IMR-90 (cell line): ENCODE data around the gene ZC3H4. TPM values are rescaled to one million over a fixed set of nuclear protein-coding genes. Genes with fewer than 3 reads are reported as not detected.

Source experiments
- ATAC-seq: fragments of 200-7000 bp; cut with Tn5 transposase; 2 replicates; pipeline ENCODE4 v1.9.1; 2020; ENCODE audit warnings: low read depth, mild to moderate bottlenecking, moderate library complexity
- BruUV-seq: library from RNA; stranded (reverse); fragments of 400-500 nt; replicated peaks from 2 replicates; lab custom pipeline; 2021; lab: Mats Ljungman, UMichigan
- CTCF ChIA-PET: fragments of 300-600 bp; formaldehyde crosslinking; extraction: SDS; loops from one replicate; lab custom pipeline; 2021; ENCODE audit warnings: antibody characterized with exemption; lab: Yijun Ruan, JAX
- POLR2A ChIA-PET: fragments of 300-600 bp; sonication (Branson Sonifier 250); formaldehyde crosslinking; loops from one replicate; lab custom pipeline; 2022; ENCODE audit warnings: antibody characterized with exemption; ENCODE audit not compliant: unreplicated experiment; lab: Charles Lee
- DNase-seq: peaks from one replicate; pipeline ENCODE4 v3.0.0; 2013
- H2AFZ ChIP-seq: replicated peaks from 2 replicates; pipeline ENCODE3; 2013; ENCODE audit warnings: low read length, mild to moderate bottlenecking; ENCODE audit not compliant: poor library complexity
- H2AK5ac ChIP-seq: 2 replicates; pipeline ENCODE4 v1.6.1; 2013; ENCODE audit warnings: low read depth, low read length, inconsistent platforms
- H2AK9ac ChIP-seq: replicated peaks from 2 replicates; pipeline ENCODE3; 2013; ENCODE audit warnings: mild to moderate bottlenecking, low read depth, low read length, moderate library complexity; ENCODE audit not compliant: poor library complexity
- H2BK120ac ChIP-seq: 2 replicates; pipeline ENCODE4 v1.6.1; 2013; ENCODE audit warnings: low read depth, low read length, inconsistent platforms
- H2BK15ac ChIP-seq: 3 replicates; pipeline ENCODE4 v1.6.1; 2013; ENCODE audit warnings: low read depth, low read length, inconsistent platforms
- H2BK20ac ChIP-seq: 2 replicates; pipeline ENCODE4 v1.6.1; 2013; ENCODE audit warnings: low read depth, mild to moderate bottlenecking, inconsistent platforms, low read length, moderate library complexity
- H2BK5ac ChIP-seq: 2 replicates; pipeline ENCODE4 v1.6.1; 2013; ENCODE audit warnings: mild to moderate bottlenecking, low read depth, low read length, inconsistent platforms; ENCODE audit not compliant: poor library complexity, severe bottlenecking
- H3K14ac ChIP-seq: replicated peaks from 2 replicates; pipeline ENCODE4 v1.6.1; 2013; ENCODE audit warnings: low read depth, low read length, inconsistent platforms
- H3K18ac ChIP-seq: 2 replicates; pipeline ENCODE4 v1.6.1; 2013; ENCODE audit warnings: low read depth, low read length, control low read depth
- H3K23ac ChIP-seq: 2 replicates; pipeline ENCODE4 v1.6.1; 2013; ENCODE audit warnings: low read depth, low read length, inconsistent platforms
- H3K27ac ChIP-seq: 2 replicates; pipeline ENCODE4 v1.5.1; 2013; ENCODE audit warnings: mild to moderate bottlenecking, control low read depth, low read length; ENCODE audit not compliant: insufficient read depth
- H3K27me3 ChIP-seq: 2 replicates; pipeline ENCODE4 v1.6.1; 2013; ENCODE audit warnings: low read length; ENCODE audit not compliant: control insufficient read depth, insufficient read depth
- H3K36me3 ChIP-seq: 2 replicates; pipeline ENCODE4 v1.6.1; 2013; ENCODE audit warnings: low read length, mixed read lengths; ENCODE audit not compliant: control insufficient read depth, insufficient read depth
- H3K4ac ChIP-seq: 2 replicates; pipeline ENCODE4 v1.6.1; 2013; ENCODE audit warnings: low read depth, low read length, inconsistent platforms
- H3K4me1 ChIP-seq: 2 replicates; pipeline ENCODE4 v1.6.1; 2013; ENCODE audit warnings: low read length, mixed read lengths; ENCODE audit not compliant: control insufficient read depth, insufficient read depth
- H3K4me2 ChIP-seq: 2 replicates; pipeline ENCODE4 v1.6.1; 2013; ENCODE audit warnings: low read depth, mild to moderate bottlenecking, control low read depth, low read length, moderate library complexity
- H3K4me3 ChIP-seq: 2 replicates; pipeline ENCODE4 v1.5.1; 2013; ENCODE audit warnings: low read depth, mild to moderate bottlenecking, control low read depth, low read length, moderate library complexity; ENCODE audit not compliant: insufficient read depth
- H3K56ac ChIP-seq: 2 replicates; pipeline ENCODE4 v1.6.1; 2013; ENCODE audit warnings: low read length, inconsistent platforms; ENCODE audit not compliant: insufficient read depth; ENCODE audit errors: extremely low read depth
- H3K79me1 ChIP-seq, 2 experiments: 2 replicates each; pipeline ENCODE4 v1.6.1; 2013; ENCODE audit warnings: low read length in 2 of 2, inconsistent platforms in 1 of 2, low read depth in 1 of 2
- H3K9ac ChIP-seq: 2 replicates; pipeline ENCODE4 v1.6.1; 2013; ENCODE audit warnings: low read depth, low read length, control low read depth
- H3K9me1 ChIP-seq: 2 replicates; pipeline ENCODE4 v1.6.1; 2013; ENCODE audit warnings: low read length, inconsistent platforms; ENCODE audit not compliant: insufficient read depth
- H3K9me3 ChIP-seq: 2 replicates; pipeline ENCODE4 v1.6.1; 2013; ENCODE audit warnings: low read length; ENCODE audit not compliant: control insufficient read depth, insufficient read depth
- H4K20me1 ChIP-seq: 2 replicates; pipeline ENCODE4 v1.6.1; 2013; ENCODE audit warnings: low read length, inconsistent platforms; ENCODE audit not compliant: insufficient read depth
- H4K5ac ChIP-seq: 2 replicates; pipeline ENCODE4 v1.6.1; 2013; ENCODE audit warnings: mild to moderate bottlenecking, low read depth, low read length, control low read depth
- H4K8ac ChIP-seq, 2 experiments: 2 replicates each; pipeline ENCODE4 v1.6.1; 2013; ENCODE audit warnings: low read depth in 2 of 2, low read length in 2 of 2, control low read depth in 1 of 2, inconsistent platforms in 1 of 2
- H4K91ac ChIP-seq: 2 replicates; pipeline ENCODE4 v1.6.1; 2013; ENCODE audit warnings: low read depth, low read length, inconsistent platforms; ENCODE audit not compliant: insufficient read depth
- CHD1 ChIP-seq: IDR thresholded peaks from 2 replicates; pipeline ENCODE4 v1.6.1; 2012; ENCODE audit warnings: low read depth, low read length, improper control_type of control experiment
- WGBS, 2 experiments: methylation state at CpG; one replicate each; pipeline versions ENCODE4 v1.1.5 to v1.1.7; 2013; ENCODE audit warnings: missing lambda C conversion rate in 2 of 2; ENCODE audit not compliant: insufficient read length in 1 of 2; ENCODE audit errors: extremely low coverage in 2 of 2; 5-methylcytosine and 5-hydroxymethylcytosine counted together
- dilution Hi-C: fragments of 300-500 bp; cut with HindIII; formaldehyde crosslinking; loops from one replicate; pipeline ENCODE4 v1.14.3; 2018; ENCODE audit warnings: low sequenced_read_pairs; ENCODE audit not compliant: unreplicated experiment
- in situ Hi-C: fragments of 300-500 bp; cut with MboI; formaldehyde crosslinking; loops from 3 replicates; pipeline ENCODE4 v1.14.3; 2019; ENCODE audit warnings: low sequenced_read_pairs, inconsistent platforms, mixed read lengths
- intact Hi-C: fragments of 100-400 bp; cut with micrococcal nuclease; formaldehyde crosslinking; loops from 2 replicates; pipeline ENCODE4 v1.10.0; 2022
- polyA plus RNA-seq, 3 experiments: library from polyadenylated mRNA; depleted of rRNA; stranded (reverse); fragments of >200 nt; gene quantifications; 2 replicates each; pipeline ENCODE4 v1.2.3, GENCODE V29; 2012; ENCODE audit warnings: low replicate concordance in 1 of 3
- total RNA-seq: library from RNA; depleted of rRNA; stranded (reverse); fragments of >200 nt; gene quantifications from 2 replicates; pipeline ENCODE4 v1.2.3, GENCODE V29; 2012; rRNA removed

ZC3H4 gene
- total and polyA plus RNA-seq, 2 of the 4 experiments (the other 2 are of a cell fraction): 3.9 to 8.9 TPM

- H4K20me1 ChIP-seq: peaks cover 6% of the 10 kb centered on the region; the same call in 1 of the 2 replicates
- H3K4ac ChIP-seq: no peak overlapping the region
- in situ Hi-C loops: loop anchor here (10.0 kb wide), 1 partner anchor 106 kb away; no protein-coding TSS in a partner anchor
- no peak overlapping the region for H3K4me2 ChIP-seq
- H3K9ac ChIP-seq: no peak overlapping the region
- no peak overlapping the region for H2BK5ac ChIP-seq
- no peaks in the 10 kb centered on the region for H3K79me1 ChIP-seq
- intact Hi-C loops: no loop called here
- ATAC-seq: no peak
- no peaks in the 10 kb centered on the region for H3K36me3 ChIP-seq
- H3K4me1 ChIP-seq: peaks cover 4% of the 10 kb centered on the region; the same call in 1 of the 2 replicates
- H2AFZ ChIP-seq: peak overlapping the region; percentile 78
- H4K5ac ChIP-seq: no peak overlapping the region
- H2BK120ac ChIP-seq: no peak overlapping the region
- H2AK5ac ChIP-seq: no peak overlapping the region
- H3K27ac ChIP-seq: no peak overlapping the region
- no peak overlapping the region for H2BK20ac ChIP-seq
- TF ChIP-seq CHD1: no peak
- BruUV-seq: no TSS peak
- DNase-seq: no peak
- no peak overlapping the region; the same call in 1 of the 2 replicates for H3K23ac ChIP-seq
- H3K18ac ChIP-seq: no peak overlapping the region
- peaks cover 40% of the 10 kb centered on the region for H3K27me3 ChIP-seq
- no peaks in the 10 kb centered on the region for H3K9me1 ChIP-seq
- H4K91ac ChIP-seq: no peak overlapping the region
- H3K14ac ChIP-seq: no peak overlapping the region
- WGBS, 2 experiments: 40% methylated on average over 1 of the region's 13 CpGs; no CpG with 5 or more reads in 1 of the 2 experiments
- no peak overlapping the region for H3K4me3 ChIP-seq
- H2BK15ac ChIP-seq: no peak overlapping the region
- peak overlapping the region; percentile 76 for H2AK9ac ChIP-seq
- H3K56ac ChIP-seq: no peak overlapping the region
- dilution Hi-C loops: no loop called here
- CTCF ChIA-PET: no interaction called here
- POLR2A ChIA-PET: no interaction called here
- no peak overlapping the region for H4K8ac ChIP-seq
- no peaks in the 10 kb centered on the region for H3K9me3 ChIP-seq
Measured at GRCh38 chr19:47018923-47019322, 94.7 kb downstream of the ZC3H4 start.

Other genes starting within 250 kb of the ZC3H4 start
- 0.36 and 0.56 TPM in 2 replicates for gene NPAS1, start 93.9 kb downstream of the ZC3H4 start, total RNA-seq
- gene NPAS1, start 93.9 kb downstream of the ZC3H4 start, polyA plus RNA-seq (2012; rRNA removed): 5.7 and 7.4 TPM in 2 replicates
- 9.2 and 10.6 TPM in 2 replicates for gene TMEM160, start 65.2 kb downstream of the ZC3H4 start, total RNA-seq
- 25.7 and 48.9 TPM in 2 replicates for gene TMEM160, start 65.2 kb downstream of the ZC3H4 start, polyA plus RNA-seq (2012; rRNA removed)
- gene SAE1, start 17.1 kb upstream of the ZC3H4 start, total RNA-seq: 184 and 192 TPM in 2 replicates
- 137 and 165 TPM in 2 replicates for gene SAE1, start 17.1 kb upstream of the ZC3H4 start, polyA plus RNA-seq (2012; rRNA removed)
- 1.6 and 1.9 TPM in 2 replicates for gene BBC3, start 117.4 kb upstream of the ZC3H4 start, total RNA-seq
- 6.5 and 7.3 TPM in 2 replicates for gene BBC3, start 117.4 kb upstream of the ZC3H4 start, polyA plus RNA-seq (2012; rRNA removed)
- gene CCDC9, start 142.7 kb upstream of the ZC3H4 start, total RNA-seq: 2.9 and 3.6 TPM in 2 replicates
- 8.6 and 9.6 TPM in 2 replicates for gene CCDC9, start 142.7 kb upstream of the ZC3H4 start, polyA plus RNA-seq (2012; rRNA removed)
- 0.36 and 0.56 TPM in 2 replicates for gene INAFM1, start 161.1 kb upstream of the ZC3H4 start, total RNA-seq
- gene INAFM1, start 161.1 kb upstream of the ZC3H4 start, polyA plus RNA-seq (2012; rRNA removed): 7.8 and 11.0 TPM in 2 replicates
- under 0.01 TPM in 1 of 2 replicates, not detected in the other for gene C5AR1, start 196.1 kb upstream of the ZC3H4 start, total RNA-seq
- 1.0 TPM in 2 replicates for gene C5AR1, start 196.1 kb upstream of the ZC3H4 start, polyA plus RNA-seq (2012; rRNA removed)
- under 0.01 TPM in 1 of 2 replicates, not detected in the other for gene C5AR2, start 218.4 kb upstream of the ZC3H4 start, total RNA-seq
- gene C5AR2, start 218.4 kb upstream of the ZC3H4 start, polyA plus RNA-seq (2012; rRNA removed): not detected in 2 replicates
- gene DHX34, start 235.5 kb upstream of the ZC3H4 start, total RNA-seq: 4.5 and 5.6 TPM in 2 replicates
- 13.7 and 14.8 TPM in 2 replicates for gene DHX34, start 235.5 kb upstream of the ZC3H4 start, polyA plus RNA-seq (2012; rRNA removed)